ENCODE measurements around the gene HOXB2. TPM values are rescaled to one million over a fixed set of nuclear protein-coding genes. Genes with fewer than 3 reads are reported as not detected.

HOXB2 gene
- total and polyA plus RNA-seq, 9 of the 15 experiments (the other 6 are each of a cell fraction or from before 2014, with no cell fraction given): 2.1 to 97.7 (median 21.2) TPM

DNA sequence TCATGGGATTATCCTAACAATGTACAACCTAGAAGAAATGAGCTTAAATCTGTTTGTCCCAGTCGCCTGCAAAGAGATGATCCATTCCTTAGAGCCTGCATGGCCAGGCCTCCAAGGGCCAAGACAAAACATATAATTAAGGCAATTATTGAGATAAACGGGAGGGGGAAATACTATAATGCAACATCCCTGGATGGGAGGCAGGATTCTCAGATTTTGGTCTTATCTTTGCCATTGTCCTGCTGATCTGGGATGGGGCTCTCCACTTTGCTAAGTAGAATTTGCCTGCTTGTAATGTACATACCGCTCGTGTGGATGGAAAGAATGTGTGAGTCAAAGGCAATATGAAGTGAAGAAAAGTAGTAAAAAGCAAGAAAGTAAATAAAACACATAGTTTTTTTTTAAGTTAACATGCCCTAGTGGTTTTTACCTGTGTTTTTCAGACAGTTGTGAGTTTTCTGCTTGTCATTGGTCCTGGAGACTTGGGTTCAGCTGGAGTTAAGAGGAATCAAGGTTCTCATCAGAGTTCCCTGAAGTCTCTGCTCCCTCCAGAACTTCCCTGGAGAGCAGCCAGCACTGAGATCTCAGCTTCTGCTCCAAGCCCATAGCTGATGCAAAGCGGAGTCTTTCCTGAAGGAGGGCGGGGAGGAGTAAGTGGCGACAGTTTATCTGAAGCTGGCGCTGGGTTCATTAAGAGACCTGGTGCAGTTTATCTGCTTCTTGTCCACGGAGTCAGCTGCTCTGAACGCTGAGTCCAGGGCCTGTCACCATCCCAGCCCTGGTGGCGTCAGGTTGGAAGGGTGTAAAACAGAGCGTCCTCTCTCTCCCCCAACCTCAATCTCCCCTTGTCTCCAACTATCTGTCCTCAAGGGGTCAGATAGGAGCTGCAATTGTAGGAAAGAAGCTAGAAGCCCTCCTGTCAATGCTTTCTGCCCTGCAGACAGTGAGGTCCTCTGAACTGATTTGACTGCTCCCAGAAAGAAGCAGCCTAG lies 44.2 kb downstream of the HOXB2 start (continued):
- 0 out of 2 replicates have a peak, but pooled peaks have one; percentile 23 for TF ChIP-seq TEAD4 (IDR thresholded peaks at IDR 0.05; ENCODE audit: low read length)
- TF ChIP-seq TEAD4 (CRISPR knock-in tag; IDR thresholded peaks at IDR 0.05; ENCODE audit: borderline replicate concordance): no peak
- TF ChIP-seq FUS (optimal IDR thresholded peaks at IDR 0.05; ENCODE audit: low read depth, low read length): no peak
- TF ChIP-seq SREBF2 (CRISPR knock-in tag; IDR thresholded peaks at IDR 0.05): no peak
- TF ChIP-seq DIDO1 (tag; IDR thresholded peaks at IDR 0.05; ENCODE audit: low read depth): no peak
- TF ChIP-seq ZFP1 (CRISPR knock-in tag; IDR thresholded peaks at IDR 0.05): no peak
- no peak for TF ChIP-seq POLR2AphosphoS5 (IDR thresholded peaks at IDR 0.05; ENCODE audit: control insufficient read depth, insufficient read depth, low read depth, low read length)
- peak; percentile 54 for TF ChIP-seq ATF7 (IDR thresholded peaks at IDR 0.05)
- TF ChIP-seq HMG20B (CRISPR knock-in tag; IDR thresholded peaks at IDR 0.05): no peak
- TF ChIP-seq, protein P1, sequence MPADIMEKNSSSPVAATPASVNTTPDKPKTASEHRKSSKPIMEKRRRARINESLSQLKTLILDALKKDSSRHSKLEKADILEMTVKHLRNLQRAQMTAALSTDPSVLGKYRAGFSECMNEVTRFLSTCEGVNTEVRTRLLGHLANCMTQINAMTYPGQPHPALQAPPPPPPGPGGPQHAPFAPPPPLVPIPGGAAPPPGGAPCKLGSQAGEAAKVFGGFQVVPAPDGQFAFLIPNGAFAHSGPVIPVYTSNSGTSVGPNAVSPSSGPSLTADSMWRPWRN (IDR thresholded peaks at IDR 0.05; ENCODE audit: low read depth): no peak
- TF ChIP-seq NBN (IDR thresholded peaks at IDR 0.05; ENCODE audit: low read depth): 0 out of 2 replicates have a peak, but pooled peaks have one; percentile 35
- no peak for TF ChIP-seq NCOA6 (IDR thresholded peaks at IDR 0.05)
- TF ChIP-seq, protein P2, sequence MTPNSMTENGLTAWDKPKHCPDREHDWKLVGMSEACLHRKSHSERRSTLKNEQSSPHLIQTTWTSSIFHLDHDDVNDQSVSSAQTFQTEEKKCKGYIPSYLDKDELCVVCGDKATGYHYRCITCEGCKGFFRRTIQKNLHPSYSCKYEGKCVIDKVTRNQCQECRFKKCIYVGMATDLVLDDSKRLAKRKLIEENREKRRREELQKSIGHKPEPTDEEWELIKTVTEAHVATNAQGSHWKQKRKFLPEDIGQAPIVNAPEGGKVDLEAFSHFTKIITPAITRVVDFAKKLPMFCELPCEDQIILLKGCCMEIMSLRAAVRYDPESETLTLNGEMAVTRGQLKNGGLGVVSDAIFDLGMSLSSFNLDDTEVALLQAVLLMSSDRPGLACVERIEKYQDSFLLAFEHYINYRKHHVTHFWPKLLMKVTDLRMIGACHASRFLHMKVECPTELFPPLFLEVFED (CRISPR knock-in tag; conservative IDR thresholded peaks at IDR 0.05): no peak
- TF ChIP-seq ZFX (CRISPR knock-in tag; IDR thresholded peaks at IDR 0.05): no peak
- TF ChIP-seq, protein P3, sequence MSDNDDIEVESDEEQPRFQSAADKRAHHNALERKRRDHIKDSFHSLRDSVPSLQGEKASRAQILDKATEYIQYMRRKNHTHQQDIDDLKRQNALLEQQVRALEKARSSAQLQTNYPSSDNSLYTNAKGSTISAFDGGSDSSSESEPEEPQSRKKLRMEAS (CRISPR knock-in tag; IDR thresholded peaks at IDR 0.05): no peak
- no peak for TF ChIP-seq NCOA2 (IDR thresholded peaks at IDR 0.05; ENCODE audit: partially characterized antibody in 2 of 2)
- TF ChIP-seq, protein P4, sequence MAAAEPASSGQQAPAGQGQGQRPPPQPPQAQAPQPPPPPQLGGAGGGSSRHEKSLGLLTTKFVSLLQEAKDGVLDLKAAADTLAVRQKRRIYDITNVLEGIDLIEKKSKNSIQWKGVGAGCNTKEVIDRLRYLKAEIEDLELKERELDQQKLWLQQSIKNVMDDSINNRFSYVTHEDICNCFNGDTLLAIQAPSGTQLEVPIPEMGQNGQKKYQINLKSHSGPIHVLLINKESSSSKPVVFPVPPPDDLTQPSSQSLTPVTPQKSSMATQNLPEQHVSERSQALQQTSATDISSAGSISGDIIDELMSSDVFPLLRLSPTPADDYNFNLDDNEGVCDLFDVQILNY (CRISPR knock-in tag; IDR thresholded peaks at IDR 0.05): no peak
- peak; percentile 66; the same call in 1 of the 2 replicates for TF ChIP-seq SMC3 (conservative IDR thresholded peaks at IDR 0.05; ENCODE audit: insufficient read depth, low read depth, low read length)
- TF ChIP-seq BCL6 (CRISPR knock-in tag; IDR thresholded peaks at IDR 0.05): no peak
- peak; percentile 32; the same call in 1 of the 2 replicates for TF ChIP-seq MECOM (CRISPR knock-in tag; IDR thresholded peaks at IDR 0.05)
- TF ChIP-seq ARID1B (IDR thresholded peaks at IDR 0.05): peak; percentile 54; the same call in 1 of the 2 replicates
- no peak for TF ChIP-seq HDAC6 (IDR thresholded peaks at IDR 0.05; ENCODE audit: low read depth, low read length)
- TF ChIP-seq, protein P5, sequence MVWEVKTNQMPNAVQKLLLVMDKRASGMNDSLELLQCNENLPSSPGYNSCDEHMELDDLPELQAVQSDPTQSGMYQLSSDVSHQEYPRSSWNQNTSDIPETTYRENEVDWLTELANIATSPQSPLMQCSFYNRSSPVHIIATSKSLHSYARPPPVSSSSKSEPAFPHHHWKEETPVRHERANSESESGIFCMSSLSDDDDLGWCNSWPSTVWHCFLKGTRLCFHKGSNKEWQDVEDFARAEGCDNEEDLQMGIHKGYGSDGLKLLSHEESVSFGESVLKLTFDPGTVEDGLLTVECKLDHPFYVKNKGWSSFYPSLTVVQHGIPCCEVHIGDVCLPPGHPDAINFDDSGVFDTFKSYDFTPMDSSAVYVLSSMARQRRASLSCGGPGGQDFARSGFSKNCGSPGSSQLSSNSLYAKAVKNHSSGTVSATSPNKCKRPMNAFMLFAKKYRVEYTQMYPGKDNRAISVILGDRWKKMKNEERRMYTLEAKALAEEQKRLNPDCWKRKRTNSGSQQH (CRISPR knock-in tag; IDR thresholded peaks at IDR 0.05): no peak
